T-cell (primary cell): ENCODE results near the gene HTR5A. TPM values are rescaled to one million over a fixed set of nuclear protein-coding genes. Genes with fewer than 3 reads are reported as not detected.

ENCODE experiments used
- ATAC-seq, 4 experiments: fragments of 200-7000 bp in 3 of 4; fragments of 150-1000 bp in 1 of 4; cut with Tn5 transposase; replicated peaks in 1 of 4; 1 replicate in 3 of 4; 2 replicates in 1 of 4; pipeline ENCODE4 v1.10.0; 2021; ENCODE audit warnings: moderate library complexity in 3 of 4, mild to moderate bottlenecking in 2 of 4, moderate number of reproducible peaks in 1 of 4
- CTCF ChIA-PET, 2 donors: fragments of 300-600 bp; sonication (Branson Sonifier 250); formaldehyde crosslinking; loops; one replicate each; lab custom pipeline; 2022; ENCODE audit warnings: antibody characterized with exemption in 2 of 2; lab: Charles Lee
- POLR2A ChIA-PET, 2 donors: fragments of 300-600 bp; sonication (Branson Sonifier 250); formaldehyde crosslinking; loops; one replicate each; lab custom pipeline; 2022; ENCODE audit warnings: antibody characterized with exemption in 2 of 2; lab: Charles Lee
- DNase-seq, 35 experiments: peaks; one replicate each; pipeline versions ENCODE4 v3.0.0 to v3.0.0-alpha.2; 2013 to 2023
- H3K27ac ChIP-seq: one replicate; pipeline ENCODE4 v1.5.1; 2013; ENCODE audit warnings: low read length
- H3K27me3 ChIP-seq, 2 experiments: replicated peaks in 1 of 2; 1 replicate in 1 of 2; 2 replicates in 1 of 2; pipeline versions ENCODE4 v1.6.1 to v1.7.0; 2013; ENCODE audit warnings: low read length in 1 of 2, mixed read lengths in 1 of 2; ENCODE audit not compliant: control insufficient read depth in 2 of 2, insufficient read depth in 2 of 2; ENCODE audit errors: extremely low read depth in 1 of 2
- H3K36me3 ChIP-seq, 2 donors: 1 replicate in 1 of 2; 2 replicates in 1 of 2; pipeline versions ENCODE4 v1.6.1 to v1.7.0; 2013; ENCODE audit warnings: low read length in 1 of 2; ENCODE audit not compliant: control insufficient read depth in 2 of 2, insufficient read depth in 1 of 2; ENCODE audit errors: extremely low read depth in 1 of 2
- H3K4me1 ChIP-seq, 2 experiments: 1 replicate in 1 of 2; 2 replicates in 1 of 2; pipeline versions ENCODE4 v1.6.1 to v1.7.0; 2013; ENCODE audit warnings: low read length in 2 of 2, mixed read lengths in 1 of 2; ENCODE audit not compliant: insufficient read depth in 2 of 2, control insufficient read depth in 1 of 2; ENCODE audit errors: extremely low read depth in 1 of 2
- H3K4me3 ChIP-seq, 2 donors: 1 replicate in 1 of 2; 2 replicates in 1 of 2; pipeline versions ENCODE4 v1.5.1 to v1.7.0; 2013; ENCODE audit warnings: mild to moderate bottlenecking in 2 of 2, low read length in 1 of 2, moderate library complexity in 1 of 2; ENCODE audit not compliant: control insufficient read depth in 1 of 2; ENCODE audit errors: extremely low read depth in 1 of 2
- H3K9me3 ChIP-seq: 2 replicates; pipeline ENCODE4 v1.7.0; 2013
- H3K27ac Mint-ChIP-seq, 2 donors: one replicate each; pipeline ENCODE4 v1.8.0; 2020 to 2021; ENCODE audit warnings: mild to moderate bottlenecking in 2 of 2, mixed read lengths in 2 of 2
- H3K27me3 Mint-ChIP-seq, 2 donors: one replicate each; pipeline ENCODE4 v1.8.0; 2021 to 2022; ENCODE audit warnings: mixed read lengths in 2 of 2
- H3K36me3 Mint-ChIP-seq: one replicate; pipeline ENCODE4 v1.8.0; 2021; ENCODE audit warnings: mixed read lengths
- H3K4me1 Mint-ChIP-seq, 3 donors: one replicate each; pipeline ENCODE4 v1.8.0; 2020 to 2022; ENCODE audit warnings: mixed read lengths in 3 of 3, mild to moderate bottlenecking in 1 of 3
- H3K4me3 Mint-ChIP-seq, 3 donors: one replicate each; pipeline ENCODE4 v1.8.0; 2020 to 2022; ENCODE audit warnings: mild to moderate bottlenecking in 3 of 3, mixed read lengths in 3 of 3, moderate library complexity in 3 of 3
- H3K9me3 Mint-ChIP-seq, 3 donors: one replicate each; pipeline ENCODE4 v1.8.0; 2020 to 2022; ENCODE audit warnings: mixed read lengths in 3 of 3
- WGBS: methylation state at CpG from one replicate; pipeline ENCODE4 v1.1.5; 2013; ENCODE audit warnings: missing lambda C conversion rate; ENCODE audit not compliant: insufficient coverage; 5-methylcytosine and 5-hydroxymethylcytosine counted together
- total RNA-seq, 35 experiments: library from RNA in 6 of 35; stranded (reverse) in 6 of 35; fragments of 120-200 nt in 1 of 35; gene quantifications; one replicate each; pipeline versions ENCODE4 v1.2.1 to v1.2.4 and lab custom pipeline; 2013 to 2026

Gene HTR5A
- total RNA-seq, 5 donors from 2014 or later (not counting 1 experiment from before 2014, with no cell fraction given), result not detected

DNA sequence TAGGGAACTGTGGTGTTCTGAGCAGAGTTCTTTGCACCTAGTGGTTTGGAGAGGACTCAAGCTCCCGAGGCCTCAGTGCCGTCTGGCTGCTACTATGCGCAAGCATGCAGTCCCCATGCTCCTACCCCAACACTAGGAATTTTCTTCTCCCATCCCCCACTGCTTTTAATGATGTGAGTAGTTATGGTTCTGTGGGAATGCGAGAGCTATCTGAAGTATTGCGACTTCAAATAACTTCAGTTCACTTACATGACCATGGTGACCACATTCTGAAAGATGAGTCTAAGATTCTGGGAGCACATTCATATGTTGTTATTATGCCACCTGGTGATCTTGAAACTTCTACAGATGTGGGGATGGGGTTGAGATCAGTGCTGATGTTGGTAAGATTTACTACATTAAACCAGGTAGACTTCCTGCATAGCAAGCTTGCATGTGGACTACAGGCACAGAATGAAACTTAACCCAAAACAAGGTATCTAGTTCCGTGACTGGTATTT lies 24.6 kb downstream of the HTR5A start:
- no peaks in the 10 kb centered on the region for H3K36me3 ChIP-seq
- H3K36me3 Mint-ChIP-seq, result no peaks in the 10 kb centered on the region
- DNase-seq (no peak), ATAC-seq (no peak)
- H3K4me3 Mint-ChIP-seq, result no peak overlapping the region
- no peaks in the 10 kb centered on the region for H3K4me1 Mint-ChIP-seq
- H3K27me3 Mint-ChIP-seq, result peaks cover 16 to 25% of the 10 kb centered on the region in 2 donors
- H3K4me1 ChIP-seq, result no peaks in the 10 kb centered on the region
- 43% methylated on average over 1 of the region's 6 CpGs for WGBS
- H3K9me3 Mint-ChIP-seq, result peaks cover 0 to 10% (median 0%) of the 10 kb centered on the region in 3 donors
- no peak overlapping the region for H3K27ac Mint-ChIP-seq
- POLR2A ChIA-PET, result no interaction called here
- no peak overlapping the region for H3K4me3 ChIP-seq
- CTCF ChIA-PET, result no interaction called here
- H3K27me3 ChIP-seq, result peaks cover 0 to 24% of the 10 kb centered on the region in 2 experiments
- H3K27ac ChIP-seq, result no peak overlapping the region
- H3K9me3 ChIP-seq, result no peaks in the 10 kb centered on the region

DNA sequence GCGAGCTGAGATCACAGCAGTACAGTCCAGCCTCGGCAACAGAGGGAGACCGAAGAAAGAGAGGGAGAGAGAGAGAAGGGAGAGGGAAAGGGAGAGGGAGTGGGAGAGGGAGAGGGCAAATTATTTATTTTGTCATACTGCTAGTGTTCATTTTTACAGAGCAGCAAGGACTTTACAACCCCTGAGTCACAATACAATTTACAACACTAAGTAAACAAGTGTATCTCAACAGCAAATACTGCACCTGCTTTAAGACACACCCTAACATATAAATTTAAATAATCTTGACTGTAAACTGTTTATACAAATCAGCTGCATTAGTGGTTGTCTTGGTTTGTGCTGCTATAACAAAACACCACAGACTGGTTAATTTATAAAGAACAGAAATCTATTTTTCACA lies 27.2 kb downstream of the HTR5A start:
- H3K27ac Mint-ChIP-seq, result no peak overlapping the region
- WGBS, result 80% methylated on average over 1 of the region's 3 CpGs

DNA sequence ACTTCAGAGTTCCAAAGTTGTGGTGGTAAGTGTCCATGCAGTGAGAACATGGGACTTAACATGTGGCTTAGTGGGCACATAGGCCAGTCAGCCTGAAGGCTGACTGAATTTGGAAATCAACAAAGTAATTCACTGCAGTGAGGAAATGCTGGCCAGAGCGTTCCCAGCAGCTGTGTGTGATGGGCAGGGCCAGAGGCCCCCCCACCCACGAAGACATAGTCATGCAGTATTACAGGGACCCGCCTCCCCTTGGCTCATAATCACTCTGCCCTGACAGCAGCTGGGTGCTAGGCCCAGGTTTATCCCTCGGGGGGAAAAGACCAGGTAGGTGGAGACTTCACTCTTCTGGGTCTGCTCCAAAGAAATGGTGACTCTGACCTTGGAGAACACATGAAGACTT lies 33.7 kb downstream of the HTR5A start:
- no peak for ATAC-seq
- DNase-seq, result no peak
- H3K27ac ChIP-seq, result no peak overlapping the region
- Mint-ChIP-seq H3K9me3 (no peaks in the 10 kb centered on the region), H3K36me3 (no peaks in the 10 kb centered on the region), H3K4me1 (no peaks in the 10 kb centered on the region), H3K4me3 (no peak overlapping the region), H3K27ac (no peak overlapping the region), H3K27me3 (peaks cover 22 to 23% of the 10 kb centered on the region in 2 donors)
- no peaks in the 10 kb centered on the region for H3K36me3 ChIP-seq
- no peaks in the 10 kb centered on the region for H3K9me3 ChIP-seq
- H3K4me1 ChIP-seq, result no peaks in the 10 kb centered on the region
- no peak overlapping the region for H3K4me3 ChIP-seq
- 39% methylated on average over 2 of the region's 4 CpGs for whole genome bisulfite sequencing
- ChIA-PET POLR2A (no interaction called here), CTCF (no interaction called here)
- H3K27me3 ChIP-seq, result peaks cover 0 to 25% of the 10 kb centered on the region in 2 experiments

More for the DNA sequence above, 27.2 kb downstream of the HTR5A start:
- ATAC-seq (no peak), DNase-seq (no peak)
- no peaks in the 10 kb centered on the region for H3K36me3 Mint-ChIP-seq
- ChIA-PET CTCF (no interaction called here), POLR2A (no interaction called here)
- H3K4me3 ChIP-seq, result no peak overlapping the region
- H3K4me1 Mint-ChIP-seq, result no peaks in the 10 kb centered on the region
- no peaks in the 10 kb centered on the region for H3K9me3 ChIP-seq
- peaks cover 0 to 10% (median 0%) of the 10 kb centered on the region in 3 donors for H3K9me3 Mint-ChIP-seq
- no peak overlapping the region for H3K27ac ChIP-seq
- H3K27me3 Mint-ChIP-seq, result peaks cover 24 to 26% of the 10 kb centered on the region in 2 donors
- H3K4me3 Mint-ChIP-seq, result no peak overlapping the region
- no peaks in the 10 kb centered on the region for H3K36me3 ChIP-seq
- H3K27me3 ChIP-seq, result peaks cover 0 to 30% of the 10 kb centered on the region in 2 experiments
- no peaks in the 10 kb centered on the region for H3K4me1 ChIP-seq

DNA sequence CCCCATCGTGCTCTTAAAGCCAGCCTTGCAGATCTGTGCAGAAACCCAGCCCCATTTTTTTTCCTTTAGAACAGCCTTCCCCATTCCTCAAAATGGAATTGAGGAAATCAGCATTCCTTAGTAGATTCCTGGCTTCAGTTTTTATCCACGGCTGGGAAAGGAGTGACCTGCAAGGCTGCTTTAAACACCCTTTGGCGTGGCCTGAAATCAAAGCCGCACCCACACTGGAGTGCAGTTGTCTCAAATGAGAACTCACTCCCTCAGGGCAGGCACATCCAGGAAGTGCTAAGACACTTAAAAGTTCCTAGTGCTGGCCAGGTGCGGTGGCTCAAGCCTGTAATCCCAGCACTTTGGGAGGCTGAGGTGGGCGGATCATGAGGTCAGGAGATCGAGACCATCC lies 34.8 kb downstream of the HTR5A start:
- ChIA-PET POLR2A (no interaction called here), CTCF (no interaction called here)
- no peaks in the 10 kb centered on the region for H3K9me3 ChIP-seq
- H3K4me3 ChIP-seq, result no peak overlapping the region
- no peaks in the 10 kb centered on the region for H3K4me1 ChIP-seq
- peaks cover 27 to 31% of the 10 kb centered on the region in 2 donors for H3K27me3 Mint-ChIP-seq
- H3K27ac ChIP-seq, result no peak overlapping the region
- no peaks in the 10 kb centered on the region for H3K36me3 ChIP-seq
- H3K27me3 ChIP-seq, result peaks cover 0 to 22% of the 10 kb centered on the region in 2 experiments
- H3K9me3 Mint-ChIP-seq, result no peaks in the 10 kb centered on the region
- DNase-seq, result no peak
- H3K36me3 Mint-ChIP-seq, result no peaks in the 10 kb centered on the region
- H3K4me1 Mint-ChIP-seq, result no peaks in the 10 kb centered on the region
- H3K27ac Mint-ChIP-seq, result no peak overlapping the region
- no peak overlapping the region for H3K4me3 Mint-ChIP-seq
- 80% methylated on average over 4 of the region's 7 CpGs for WGBS
- no peak for ATAC-seq

DNA sequence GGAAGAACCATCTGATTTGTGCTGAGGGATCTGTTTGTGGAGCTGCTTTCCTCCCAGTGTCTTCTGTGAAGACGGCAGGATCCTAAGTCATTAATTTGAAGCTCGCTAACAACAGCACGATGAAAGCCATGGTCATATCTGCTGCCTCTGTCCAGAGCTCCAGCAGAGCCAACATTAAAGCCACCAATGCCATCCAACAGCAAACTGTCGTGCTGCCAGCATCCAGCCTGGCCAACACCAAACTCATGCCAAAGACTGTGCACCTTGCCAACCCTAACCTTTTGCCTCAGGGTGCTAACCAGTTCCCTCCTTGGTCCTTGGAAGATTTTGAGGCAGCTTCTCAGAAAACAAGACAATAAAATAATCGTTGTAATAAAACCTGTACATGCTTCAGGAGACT lies 36.2 kb downstream of the HTR5A start:
- no peak overlapping the region for H3K4me3 ChIP-seq
- 74% methylated on average over 4 of the region's 5 CpGs for WGBS
- Mint-ChIP-seq H3K27ac (no peak overlapping the region), H3K4me3 (no peak overlapping the region), H3K27me3 (peaks cover 31 to 36% of the 10 kb centered on the region in 2 donors), H3K9me3 (no peaks in the 10 kb centered on the region), H3K4me1 (no peaks in the 10 kb centered on the region), H3K36me3 (no peaks in the 10 kb centered on the region)
- ChIA-PET CTCF (no interaction called here), POLR2A (no interaction called here)
- no peaks in the 10 kb centered on the region for H3K36me3 ChIP-seq
- no peaks in the 10 kb centered on the region for H3K9me3 ChIP-seq
- no peak overlapping the region for H3K27ac ChIP-seq
- ATAC-seq, result no peak
- no peaks in the 10 kb centered on the region for H3K4me1 ChIP-seq
- DNase-seq, result no peak
- H3K27me3 ChIP-seq, result peaks cover 0 to 19% of the 10 kb centered on the region in 2 experiments

DNA sequence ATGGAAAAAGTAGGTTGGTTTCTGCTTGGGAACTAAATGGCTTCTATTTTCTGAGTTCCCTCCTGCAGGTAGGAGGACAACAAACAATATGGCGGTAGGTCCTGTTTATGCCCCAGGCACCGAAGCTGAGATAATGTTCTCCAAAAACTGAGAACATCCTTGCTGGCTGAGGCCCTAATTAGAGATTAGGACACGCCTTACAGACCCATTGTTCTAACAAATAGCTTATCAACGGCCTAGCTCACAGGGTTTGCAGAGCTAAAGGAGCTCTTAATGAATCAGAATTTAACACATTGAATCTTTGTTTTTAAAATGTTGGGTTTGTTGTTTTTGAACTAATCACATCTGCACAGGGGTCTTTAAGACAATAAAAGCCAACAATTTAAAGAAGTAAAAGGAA lies 37.0 kb downstream of the HTR5A start:
- POLR2A ChIA-PET, result no interaction called here
- CTCF ChIA-PET, result interaction anchor here in 1 of 2 donors (0.6 kb wide), 1 partner anchor 197 kb away, joined by 4 read pairs; no protein-coding TSS in a partner anchor
- peaks cover 0 to 16% of the 10 kb centered on the region in 2 experiments for H3K27me3 ChIP-seq
- Mint-ChIP-seq H3K27me3 (peaks cover 31 to 34% of the 10 kb centered on the region in 2 donors), H3K4me3 (no peak overlapping the region), H3K4me1 (no peaks in the 10 kb centered on the region), H3K36me3 (no peaks in the 10 kb centered on the region), H3K27ac (no peak overlapping the region), H3K9me3 (no peaks in the 10 kb centered on the region)
- ATAC-seq, result no peak
- no peaks in the 10 kb centered on the region for H3K4me1 ChIP-seq
- H3K4me3 ChIP-seq, result no peak overlapping the region
- WGBS, result 60% methylated on average over 2 of the region's 4 CpGs
- no peaks in the 10 kb centered on the region for H3K36me3 ChIP-seq
- no peak for DNase-seq
- no peak overlapping the region for H3K27ac ChIP-seq
- no peaks in the 10 kb centered on the region for H3K9me3 ChIP-seq
